K562 (cell line): ENCODE results near the gene CSE1L. TPM values are rescaled to one million over a fixed set of nuclear protein-coding genes. Genes with fewer than 3 reads are reported as not detected.

Experiments
- DEAF1 ChIP-seq: fragments of 450-650 bp; formaldehyde crosslinking; IDR thresholded peaks from 2 replicates; pipeline ENCODE4 v1.4.0; 2020; ENCODE audit warnings: mild to moderate bottlenecking, moderate library complexity
- E2F8 ChIP-seq: fragments of 450-650 bp; IDR thresholded peaks from 2 replicates; pipeline ENCODE4 v1.7.1; 2018; ENCODE audit warnings: mild to moderate bottlenecking, low read depth; ENCODE audit not compliant: partially characterized antibody
- ESRRA ChIP-seq: fragments of 450-650 bp; IDR thresholded peaks from 2 replicates; pipeline ENCODE4 v1.6.1; 2014; ENCODE audit warnings: low read depth, mild to moderate bottlenecking, moderate library complexity, borderline replicate concordance
- EWSR1 ChIP-seq: fragments of 450-650 bp; IDR thresholded peaks from 2 replicates; pipeline ENCODE4 v1.6.1; 2018; ENCODE audit warnings: borderline replicate concordance, mild to moderate bottlenecking, low read depth, moderate library complexity; ENCODE audit not compliant: partially characterized antibody
- HMG20B ChIP-seq: fragments of 250-450 bp; sonication (Bioruptor Pico); IDR thresholded peaks from 2 replicates; pipeline ENCODE4 v1.5.0; 2021; ENCODE audit warnings: mild to moderate bottlenecking
- IRF1 ChIP-seq: sonication (generic); formaldehyde crosslinking; IDR thresholded peaks from 2 replicates; pipeline ENCODE4 v1.8.0; 2022; ENCODE audit warnings: missing genetic modification reagents, mild to moderate bottlenecking, borderline replicate concordance
- NFIX ChIP-seq: fragments of 250-450 bp; sonication (Bioruptor Pico); IDR thresholded peaks from 2 replicates; pipeline ENCODE4 v1.4.0; 2020; ENCODE audit warnings: low read depth, mild to moderate bottlenecking, moderate library complexity
- NR0B1 ChIP-seq: fragments of 450-650 bp; IDR thresholded peaks from one replicate; pipeline ENCODE4 v1.6.1; 2018; ENCODE audit warnings: mild to moderate bottlenecking, moderate library complexity; ENCODE audit not compliant: partially characterized antibody
- SAP30 ChIP-seq: fragments of 200-600 bp; sonication (generic); IDR thresholded peaks from 2 replicates; pipeline ENCODE4 v1.6.1; 2012; ENCODE audit warnings: borderline replicate concordance, low read depth, mild to moderate bottlenecking, moderate library complexity, low read length, control low read depth, inconsistent platforms; ENCODE audit not compliant: insufficient read depth, poor library complexity, severe bottlenecking
- TEAD4 ChIP-seq, 2 experiments: sonication (generic) in 1 of 2; formaldehyde crosslinking in 1 of 2; IDR thresholded peaks; 2 replicates each; pipeline versions ENCODE4 v1.6.1 to v1.8.0; 2012 to 2022; ENCODE audit warnings: borderline replicate concordance in 1 of 2, inconsistent platforms in 1 of 2, low read length in 1 of 2, mild to moderate bottlenecking in 1 of 2, missing genetic modification reagents in 1 of 2
- TFAP4 ChIP-seq: sonication (generic); formaldehyde crosslinking; IDR thresholded peaks from 2 replicates; pipeline ENCODE4 v1.8.0; 2022; ENCODE audit warnings: missing genetic modification reagents, mild to moderate bottlenecking, moderate library complexity, borderline replicate concordance
- ZBED1 ChIP-seq: IDR thresholded peaks from 2 replicates; pipeline ENCODE4 v1.6.1; 2014
- ZBTB49 ChIP-seq: sonication (generic); formaldehyde crosslinking; IDR thresholded peaks from 2 replicates; pipeline ENCODE4 v1.8.0; 2022; ENCODE audit warnings: missing genetic modification reagents, mild to moderate bottlenecking, borderline replicate concordance
- polyA plus RNA-seq, 8 experiments: library from polyadenylated mRNA; depleted of rRNA in 4 of 8; stranded (reverse) in 5 of 8; unstranded in 3 of 8; fragments of >200 nt; fragmentation: Nextera tagmentation in 2 of 8; fragmentation: Illumina TruSeq in 1 of 8; extraction: Ambion mirVana in 2 of 8; extraction: Trizol in 1 of 8; gene quantifications; 2 replicates each; pipeline versions ENCODE4 v1.2.1 to v1.2.3, GENCODE V29; 2011 to 2014; ENCODE audit warnings: inconsistent platforms in 1 of 8, missing spikeins in 1 of 8
- total RNA-seq, 7 experiments: library from RNA; depleted of rRNA in 6 of 7; stranded (reverse); fragments of >200 nt in 6 of 7; fragmentation: Illumina TruSeq in 2 of 7; extraction: Trizol in 2 of 7; gene quantifications; 2 replicates each; pipeline versions ENCODE4 v1.2.1 to v1.2.3, GENCODE V29; 2011 to 2021; ENCODE audit warnings: low replicate concordance in 1 of 7

CSE1L gene
- total and polyA plus RNA-seq, 9 of the 15 experiments (the other 6 are each of a cell fraction or from before 2014, with no cell fraction given), result 138 to 280 (median 209) TPM

GRCh38 chr20:49046087-49046900 is at the start of gene CSE1L (continued):
- peak; percentile 72 for TF ChIP-seq SAP30
- no peak for TF ChIP-seq ZBED1
- TF ChIP-seq NR0B1, result no peak
- no peak for TF ChIP-seq EWSR1
- peak; percentile 59; the same call in 1 of the 2 replicates for TF ChIP-seq TFAP4 (CRISPR knock-in tag)
- peak; percentile 63 for TF ChIP-seq TEAD4 (IDR thresholded peaks at IDR 0.05; ENCODE audit: low read length)
- 0 out of 2 replicates have a peak, but pooled peaks have one; percentile 17 for TF ChIP-seq TEAD4 (CRISPR knock-in tag; IDR thresholded peaks at IDR 0.05; ENCODE audit: borderline replicate concordance)
- 0 out of 2 replicates have a peak, but pooled peaks have one; percentile 53 for TF ChIP-seq IRF1
- no peak for TF ChIP-seq HMG20B (CRISPR knock-in tag)
- no peak for TF ChIP-seq E2F8
- TF ChIP-seq DEAF1 (CRISPR knock-in tag), result no peak
- 0 out of 2 replicates have a peak, but pooled peaks have one; percentile 43 for TF ChIP-seq ZBTB49 (CRISPR knock-in tag)
- TF ChIP-seq NFIX (CRISPR knock-in tag), result no peak
- TF ChIP-seq ESRRA, result no peak; the same call in 1 of the 2 replicates
